Pancreas (tissue), 10 donors: ENCODE data around the gene TERT. TPM values are rescaled to one million over a fixed set of nuclear protein-coding genes. Genes with fewer than 3 reads are reported as not detected.
"Not testable (repeated sequence)": the region's sequence is repeated elsewhere in the genome, so short reads cannot be mapped to it uniquely, and the experiment has no call there.

Source experiments
- ATAC-seq, 4 donors: fragments of 200-7000 bp; cut with Tn5 transposase; one replicate each; pipeline versions ENCODE4 v1.8.0 to v1.9.1; 2020; ENCODE audit warnings: mild to moderate bottlenecking in 4 of 4, moderate library complexity in 4 of 4
- DNase-seq, 6 donors: peaks; one replicate each; pipeline ENCODE4 v3.0.0-alpha.2; 2020
- FAIRE-seq: peaks from 2 replicates; lab custom pipeline; 2012; peaks lifted over from hg19 to GRCh38; lab: Jason Lieb, UNC
- H3K27ac ChIP-seq, 4 donors: fragments of 200-600 bp; sonication (generic); 1 replicate in 3 of 4; 2 replicates in 1 of 4; pipeline versions ENCODE4 v1.5.0 to v1.8.0; 2020
- H3K27me3 ChIP-seq, 4 donors: fragments of 200-600 bp; one replicate each; pipeline ENCODE4 v1.8.0; 2021
- H3K36me3 ChIP-seq, 3 donors: fragments of 200-600 bp; sonication (generic) in 1 of 3; one replicate each; pipeline versions ENCODE4 v1.5.0 to v1.8.0; 2020 to 2021
- H3K4me1 ChIP-seq, 3 donors: fragments of 200-600 bp; one replicate each; pipeline ENCODE4 v1.8.0; 2021
- H3K4me3 ChIP-seq, 4 donors: fragments of 200-600 bp; sonication (generic) in 2 of 4; one replicate each; pipeline versions ENCODE4 v1.5.0 to v1.8.0; 2020 to 2021
- H3K9me3 ChIP-seq, 4 donors: fragments of 200-600 bp; one replicate each; pipeline ENCODE4 v1.8.0; 2021
- WGBS, 2 donors: extraction: QIAGEN DNeasy Blood & Tissue Kit; methylation state at CpG; one replicate each; pipeline ENCODE4 v1.1.7; 2013; 5-methylcytosine and 5-hydroxymethylcytosine counted together
- intact Hi-C, 3 donors: fragments of 100-400 bp; cut with DNase I; formaldehyde crosslinking; loops; one replicate each; pipeline versions ENCODE4 v1.11.1 to v1.14.2; 2022
- polyA plus RNA-seq, 2 donors: library from polyadenylated mRNA; stranded (reverse); fragments of 200-250 nt; gene quantifications; one replicate each; pipeline ENCODE4 v1.2.3, GENCODE V29; 2013
- total RNA-seq, 6 donors: library from RNA; stranded (reverse); fragmentation: NEBNext Ultra II Directional in 4 of 6; extraction: Animal tissue kit (Norgen Biotek cat#: 25700) in 4 of 6; gene quantifications; one replicate each; pipeline versions ENCODE4 v1.2.1 to v1.2.4, GENCODE V29; 2021 to 2023
- TF ChIP-seq, protein P1 (sequence below), 4 donors: fragments of 200-600 bp; sonication (generic) in 3 of 4; IDR thresholded peaks; one replicate each; pipeline versions ENCODE4 v1.5.0 to v1.8.0; 2021; ENCODE audit warnings: antibody characterized with exemption in 4 of 4
- donor health status: healthy with polysubstance abuse.
- donor health status: DM: no; HTN: no; CAD: no; lungs with moderate emphysema.
- donor health status: DM: no; HTN: no; CAD: no.
- donor health status: control.
- donor health status: control.
- donor health status: Bipolar disorder and iron deficiency.
- donor health status: DM: yes; HTN: yes; CAD: no.
- donor health status: DM: no; HTN: no; CAD: no.
- donor health status: DM: no; HTN: no; CAD: no.
- donor health status: DM: yes; HTN: yes; CAD: no.

Gene TERT
- total and polyA plus RNA-seq, 8 donors = 0.06 to 0.28 (median 0.25) TPM; not detected in 5

DNA sequence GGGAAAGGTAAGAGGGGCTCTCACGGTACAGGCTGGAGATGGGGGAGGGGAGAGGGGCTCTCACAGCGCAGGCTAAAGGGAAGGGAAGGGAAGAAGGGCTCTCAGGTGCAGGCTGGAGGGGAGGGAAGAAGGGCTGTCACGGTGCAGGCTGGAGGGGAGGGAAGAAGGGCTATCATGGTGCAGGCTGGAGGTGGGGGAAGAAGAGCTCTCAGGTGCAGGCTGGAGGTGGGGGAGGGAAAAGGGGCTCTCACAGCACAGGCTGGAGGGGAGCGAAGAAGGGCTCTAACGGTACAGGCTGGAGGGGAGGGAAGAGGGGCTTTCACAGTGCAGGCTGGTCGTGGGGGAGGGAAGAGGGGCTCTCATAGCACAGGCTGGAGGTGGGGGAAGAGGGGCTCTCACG, 65.0 kb downstream of the TERT start:
- no peak overlapping the region for H3K27ac ChIP-seq
- no peaks in the 10 kb centered on the region for H3K9me3 ChIP-seq
- no peaks in the 10 kb centered on the region for H3K36me3 ChIP-seq
- 49 to 55% methylated on average over 6 to 7 of the region's 7 CpGs for WGBS, 2 donors
- H3K4me1 ChIP-seq = no peaks in the 10 kb centered on the region
- ATAC-seq (no peak), FAIRE-seq (no peak), DNase-seq (no peak)
- TF ChIP-seq, protein P1, sequence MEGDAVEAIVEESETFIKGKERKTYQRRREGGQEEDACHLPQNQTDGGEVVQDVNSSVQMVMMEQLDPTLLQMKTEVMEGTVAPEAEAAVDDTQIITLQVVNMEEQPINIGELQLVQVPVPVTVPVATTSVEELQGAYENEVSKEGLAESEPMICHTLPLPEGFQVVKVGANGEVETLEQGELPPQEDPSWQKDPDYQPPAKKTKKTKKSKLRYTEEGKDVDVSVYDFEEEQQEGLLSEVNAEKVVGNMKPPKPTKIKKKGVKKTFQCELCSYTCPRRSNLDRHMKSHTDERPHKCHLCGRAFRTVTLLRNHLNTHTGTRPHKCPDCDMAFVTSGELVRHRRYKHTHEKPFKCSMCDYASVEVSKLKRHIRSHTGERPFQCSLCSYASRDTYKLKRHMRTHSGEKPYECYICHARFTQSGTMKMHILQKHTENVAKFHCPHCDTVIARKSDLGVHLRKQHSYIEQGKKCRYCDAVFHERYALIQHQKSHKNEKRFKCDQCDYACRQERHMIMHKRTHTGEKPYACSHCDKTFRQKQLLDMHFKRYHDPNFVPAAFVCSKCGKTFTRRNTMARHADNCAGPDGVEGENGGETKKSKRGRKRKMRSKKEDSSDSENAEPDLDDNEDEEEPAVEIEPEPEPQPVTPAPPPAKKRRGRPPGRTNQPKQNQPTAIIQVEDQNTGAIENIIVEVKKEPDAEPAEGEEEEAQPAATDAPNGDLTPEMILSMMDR (IDR thresholded peaks at IDR 0.05) = no peak
- H3K27me3 ChIP-seq = no peaks in the 10 kb centered on the region
- H3K4me3 ChIP-seq = no peak overlapping the region
- intact Hi-C loops = no loop called here

DNA sequence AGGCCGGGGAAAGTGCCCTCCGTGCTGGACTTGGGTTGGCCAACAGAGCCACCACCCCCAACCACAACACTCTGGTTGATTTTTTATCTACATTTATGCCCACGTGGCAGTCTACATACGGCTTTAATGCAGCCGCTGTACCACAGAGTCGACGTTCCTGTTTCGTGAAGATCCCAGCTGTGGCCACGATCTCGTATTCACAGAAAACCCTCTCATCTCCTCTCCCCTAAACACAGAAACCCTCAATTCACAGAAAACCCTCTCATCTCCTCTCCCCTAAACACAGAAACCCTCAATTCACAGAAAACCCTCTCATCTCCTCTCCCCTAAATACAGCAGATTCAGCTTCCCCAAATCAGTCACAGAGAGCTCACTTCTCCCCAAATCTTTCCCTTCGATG, 65.8 kb downstream of the TERT start:
- DNase-seq, H3K9me3 ChIP-seq, H3K36me3 ChIP-seq, H3K4me1 ChIP-seq, H3K27ac ChIP-seq, ATAC-seq, intact Hi-C loops, FAIRE-seq, H3K4me3 ChIP-seq, H3K27me3 ChIP-seq: not testable (repeated sequence)
- 74 to 76% methylated on average over 11 of the region's 11 CpGs for WGBS, 2 donors

DNA sequence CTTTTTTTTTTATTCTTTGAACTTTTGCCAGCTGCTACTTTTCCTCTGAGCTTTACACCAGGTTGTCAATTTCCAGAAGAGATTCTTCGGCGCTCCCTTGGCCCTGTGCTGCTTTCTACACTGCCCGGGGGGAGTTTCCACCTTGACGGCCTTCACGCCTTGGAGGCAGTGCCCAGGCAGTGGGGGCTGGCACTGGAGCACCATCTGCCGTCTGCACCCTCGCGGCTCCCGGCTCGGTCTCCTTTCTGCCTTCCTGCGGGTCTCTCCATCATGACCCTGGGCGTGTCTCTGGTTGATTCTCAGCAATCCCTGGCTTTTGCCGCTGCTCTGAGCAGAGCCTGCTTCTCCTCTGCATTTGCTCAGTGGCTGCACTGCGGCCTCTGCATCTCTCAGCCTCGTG, 66.7 kb downstream of the TERT start:
- no peaks in the 10 kb centered on the region for H3K9me3 ChIP-seq
- no peaks in the 10 kb centered on the region for H3K27me3 ChIP-seq
- intact Hi-C loops = no loop called here
- TF ChIP-seq, protein P1 (IDR thresholded peaks at IDR 0.05) = no peak
- H3K4me1 ChIP-seq = no peaks in the 10 kb centered on the region
- FAIRE-seq = no peak
- no peaks in the 10 kb centered on the region for H3K36me3 ChIP-seq
- 39 to 48% methylated on average over 15 of the region's 15 CpGs for WGBS, 2 donors
- ATAC-seq = no peak
- H3K27ac ChIP-seq = no peak overlapping the region
- H3K4me3 ChIP-seq = no peak overlapping the region
- no peak for DNase-seq

DNA sequence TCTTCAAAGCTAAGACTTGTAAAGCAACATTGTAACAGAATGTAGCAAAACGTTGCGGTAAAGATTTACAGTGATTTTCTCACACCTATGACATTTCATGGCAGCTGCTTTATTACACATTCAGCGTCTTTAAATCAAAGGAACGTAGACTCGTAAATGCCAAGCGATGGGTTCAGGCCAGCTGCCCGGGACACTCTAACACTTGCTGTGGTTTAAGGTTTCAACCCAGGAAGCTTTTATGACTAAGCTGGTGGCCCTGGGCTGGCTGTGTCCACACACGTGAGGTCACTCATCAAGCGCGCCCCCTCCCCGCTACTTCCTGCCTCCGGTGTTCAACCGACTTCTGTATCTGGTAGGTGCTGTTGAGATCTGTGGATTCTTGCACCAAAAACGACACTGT, 67.2 kb downstream of the TERT start:
- FAIRE-seq = no peak
- no peak overlapping the region for H3K4me3 ChIP-seq
- H3K4me1 ChIP-seq = no peaks in the 10 kb centered on the region
- DNase-seq = peak in 1 of 6 donors; percentile 46
- no peaks in the 10 kb centered on the region for H3K27me3 ChIP-seq
- WGBS, 2 donors = 32 to 44% methylated on average over 14 of the region's 14 CpGs
- no peak overlapping the region for H3K27ac ChIP-seq
- H3K9me3 ChIP-seq = no peaks in the 10 kb centered on the region
- TF ChIP-seq, protein P1 (IDR thresholded peaks at IDR 0.05) = no peak
- H3K36me3 ChIP-seq = no peaks in the 10 kb centered on the region
- ATAC-seq = peak in 3 of 4 donors; percentile 44 to 62 (median 53)
- intact Hi-C loops = no loop called here

DNA sequence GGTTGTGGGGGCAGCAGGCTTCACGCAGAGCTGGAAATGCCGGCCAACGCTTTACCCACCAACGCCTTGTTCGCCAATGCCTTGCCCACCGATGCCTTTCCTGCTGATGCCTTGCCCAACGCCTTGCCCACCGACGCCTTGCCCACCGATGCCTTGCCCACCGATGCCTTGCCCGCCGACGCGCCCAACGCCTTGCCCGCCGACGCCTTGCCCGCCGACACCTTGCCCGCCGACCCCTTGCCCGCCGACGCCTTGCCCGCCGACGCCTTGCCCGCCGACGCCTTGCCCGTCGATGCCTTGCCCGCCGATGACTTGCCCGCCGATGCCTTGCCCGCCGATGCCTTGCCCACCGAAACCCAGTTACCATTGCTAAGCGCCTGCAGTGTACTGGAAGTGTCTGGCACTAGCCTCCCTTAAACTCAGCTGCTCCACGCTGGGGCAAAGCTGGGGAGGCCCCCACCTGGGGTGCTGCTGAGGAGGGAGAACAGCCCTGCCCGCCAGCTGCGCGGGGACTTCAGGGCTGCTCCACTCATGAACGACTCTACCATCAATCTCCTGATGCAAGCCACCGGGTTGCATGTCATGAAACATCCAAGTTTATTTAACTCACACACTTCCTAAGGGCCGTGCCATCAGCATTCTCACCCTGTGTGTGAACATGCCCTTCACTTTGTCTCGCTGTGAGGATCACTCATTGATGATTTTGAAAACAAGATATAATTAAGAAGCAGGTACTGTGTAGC, 67.9 kb downstream of the TERT start:
- TF ChIP-seq, protein P1 (IDR thresholded peaks at IDR 0.05) = no peak
- Histone ChIP-seq H3K27me3 (no peaks in the 10 kb centered on the region), H3K36me3 (no peaks in the 10 kb centered on the region), H3K4me3 (no peak overlapping the region), H3K9me3 (no peaks in the 10 kb centered on the region), H3K4me1 (no peaks in the 10 kb centered on the region), H3K27ac (no peak overlapping the region)
- DNase-seq = no peak
- intact Hi-C loops = no loop called here
- ATAC-seq = no peak
- 81 to 83% methylated on average over 42 to 50 of the region's 50 CpGs for WGBS, 2 donors
- no peak for FAIRE-seq
